Gastroesophageal sphincter (tissue), 4 donors: ENCODE data around the gene VPS13D. TPM values are rescaled to one million over a fixed set of nuclear protein-coding genes. Genes with fewer than 3 reads are reported as not detected.
A peak's percentile ranks its signal among the peaks of the same experiment; 100 is the strongest.
"Not testable (repeated sequence)": the region's sequence is repeated elsewhere in the genome, so short reads cannot be mapped to it uniquely, and the experiment has no call there.

Source experiments
- ATAC-seq: fragments of 150-250 bp; one replicate; pipeline ENCODE4 v1.9.1; 2016; ENCODE audit warnings: mild to moderate bottlenecking, moderate library complexity
- H3K27ac ChIP-seq, 4 donors: fragments of 200-600 bp; sonication (generic) in 3 of 4; 1 replicate in 3 of 4; 2 replicates in 1 of 4; pipeline ENCODE4 v1.5.1; 2016 to 2019
- H3K27me3 ChIP-seq: fragments of 200-600 bp; sonication (generic); one replicate; pipeline ENCODE4 v1.5.1; 2019
- H3K36me3 ChIP-seq, 2 donors: fragments of 200-600 bp; sonication (generic); one replicate each; pipeline ENCODE4 v1.5.1; 2019; ENCODE audit warnings: control low read depth in 1 of 2
- H3K4me1 ChIP-seq, 3 donors: fragments of 200-600 bp; sonication (generic); 1 replicate in 2 of 3; 2 replicates in 1 of 3; pipeline ENCODE4 v1.5.1; 2016 to 2019; ENCODE audit warnings: control low read depth in 2 of 3
- H3K4me3 ChIP-seq, 2 donors: fragments of 200-600 bp; sonication (generic); one replicate each; pipeline ENCODE4 v1.5.1; 2019; ENCODE audit warnings: mild to moderate bottlenecking in 1 of 2, moderate library complexity in 1 of 2
- H3K9me3 ChIP-seq, 3 donors: fragments of 200-600 bp; sonication (generic); one replicate each; pipeline ENCODE4 v1.5.1; 2017 to 2019; ENCODE audit warnings: control low read depth in 2 of 3
- EP300 ChIP-seq: sonication (generic); formaldehyde crosslinking; IDR thresholded peaks from one replicate; pipeline ENCODE4 v1.6.1; 2017; ENCODE audit warnings: antibody characterized with exemption, mild to moderate bottlenecking
- POLR2A ChIP-seq, 2 donors: fragments of 450-650 bp; IDR thresholded peaks; one replicate each; pipeline ENCODE4 v1.6.1; 2017; ENCODE audit warnings: antibody characterized with exemption in 2 of 2, mild to moderate bottlenecking in 2 of 2, moderate library complexity in 1 of 2
- POLR2AphosphoS5 ChIP-seq: sonication (generic); formaldehyde crosslinking; IDR thresholded peaks from one replicate; pipeline ENCODE4 v1.6.1; 2017; ENCODE audit warnings: antibody characterized with exemption
- WGBS, 2 donors: methylation state at CpG; one replicate each; pipeline ENCODE4 v1.1.5; 2018; ENCODE audit warnings: low coverage in 1 of 2; 5-methylcytosine and 5-hydroxymethylcytosine counted together
- total RNA-seq, 4 donors: library from RNA; depleted of rRNA; stranded (reverse); fragments of >200 nt; gene quantifications; one replicate each; pipeline ENCODE4 v1.1.0, GENCODE V29; 2016
- TF ChIP-seq, protein P1 (sequence below), 4 experiments: fragments of 200-600 bp in 2 of 4; fragments of 450-650 bp in 2 of 4; sonication (generic) in 1 of 4; IDR thresholded peaks; one replicate each; pipeline ENCODE4 v1.5.1; 2017 to 2019; ENCODE audit warnings: antibody characterized with exemption in 4 of 4, mild to moderate bottlenecking in 2 of 4, moderate library complexity in 2 of 4

The VPS13D gene
- total RNA-seq, 4 donors from 2014 or later: 62.3 to 95.5 (median 81.5) TPM

DNA sequence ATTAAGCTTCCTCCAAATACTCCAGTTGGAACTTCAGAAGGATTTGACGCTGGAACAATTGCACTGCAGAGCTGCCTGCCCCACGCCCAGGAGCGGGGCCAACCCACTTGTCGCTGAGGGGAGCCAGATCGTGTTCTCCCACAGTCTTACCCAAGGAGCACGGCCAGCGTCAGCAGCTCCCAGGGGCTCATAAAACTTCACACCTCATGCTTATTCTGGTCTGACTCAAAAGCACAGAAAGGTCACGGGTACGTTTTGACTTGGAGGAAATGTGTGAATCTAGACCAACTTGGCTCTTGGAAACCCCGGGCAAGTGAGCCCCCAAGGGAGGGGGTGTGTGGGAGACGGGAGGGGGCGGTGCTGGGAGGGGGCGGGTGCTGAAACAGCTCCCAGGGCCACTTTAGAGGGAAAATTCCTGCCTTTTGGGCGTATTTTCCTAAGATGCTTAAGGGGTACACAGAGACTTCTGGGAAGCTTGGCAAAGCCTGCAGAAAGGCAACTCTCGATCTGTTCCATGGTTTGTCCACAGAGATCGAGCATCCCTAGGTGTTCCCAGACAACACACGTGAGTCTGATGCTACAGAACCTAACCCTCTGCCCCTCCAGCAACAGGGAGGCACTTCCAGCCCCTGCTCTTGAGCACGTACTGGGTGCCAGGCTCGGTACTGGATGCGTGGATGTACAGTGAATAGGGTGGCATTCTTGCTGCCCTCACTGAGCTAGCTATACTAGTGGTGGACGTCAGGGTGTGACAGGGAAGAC lies 289.3 kb downstream of the VPS13D start:
- H3K4me1 ChIP-seq: peaks cover 0 to 24% (median 14%) of the 10 kb centered on the region in 3 donors
- H3K9me3 ChIP-seq: no peaks in the 10 kb centered on the region
- TF ChIP-seq POLR2A (IDR thresholded peaks at IDR 0.05) (no peak), POLR2AphosphoS5 (peak; percentile 74)
- peak overlapping the region in 1 of 2 donors; percentile 11 for H3K4me3 ChIP-seq
- no peaks in the 10 kb centered on the region for H3K36me3 ChIP-seq
- WGBS, 2 donors: 17 to 27% methylated on average over 9 to 10 of the region's 21 CpGs
- peak overlapping the region in 3 of 4 donors; percentile 59 to 73 (median 72) for H3K27ac ChIP-seq
- peak; percentile 92 for ATAC-seq
- H3K27me3 ChIP-seq: no peaks in the 10 kb centered on the region

GRCh38 chr1:12519693-12520364 lies 290.0 kb downstream of the VPS13D start:
- no peaks in the 10 kb centered on the region for H3K27me3 ChIP-seq
- 44 to 83% methylated on average over 1 to 6 of the region's 11 CpGs for WGBS, 2 donors
- H3K4me3 ChIP-seq: peak overlapping the region in 1 of 2 donors; percentile 11
- peak overlapping the region in 3 of 4 donors; percentile 59 to 73 (median 72) for H3K27ac ChIP-seq
- TF ChIP-seq POLR2A (IDR thresholded peaks at IDR 0.05): no peak
- TF ChIP-seq, protein P1, sequence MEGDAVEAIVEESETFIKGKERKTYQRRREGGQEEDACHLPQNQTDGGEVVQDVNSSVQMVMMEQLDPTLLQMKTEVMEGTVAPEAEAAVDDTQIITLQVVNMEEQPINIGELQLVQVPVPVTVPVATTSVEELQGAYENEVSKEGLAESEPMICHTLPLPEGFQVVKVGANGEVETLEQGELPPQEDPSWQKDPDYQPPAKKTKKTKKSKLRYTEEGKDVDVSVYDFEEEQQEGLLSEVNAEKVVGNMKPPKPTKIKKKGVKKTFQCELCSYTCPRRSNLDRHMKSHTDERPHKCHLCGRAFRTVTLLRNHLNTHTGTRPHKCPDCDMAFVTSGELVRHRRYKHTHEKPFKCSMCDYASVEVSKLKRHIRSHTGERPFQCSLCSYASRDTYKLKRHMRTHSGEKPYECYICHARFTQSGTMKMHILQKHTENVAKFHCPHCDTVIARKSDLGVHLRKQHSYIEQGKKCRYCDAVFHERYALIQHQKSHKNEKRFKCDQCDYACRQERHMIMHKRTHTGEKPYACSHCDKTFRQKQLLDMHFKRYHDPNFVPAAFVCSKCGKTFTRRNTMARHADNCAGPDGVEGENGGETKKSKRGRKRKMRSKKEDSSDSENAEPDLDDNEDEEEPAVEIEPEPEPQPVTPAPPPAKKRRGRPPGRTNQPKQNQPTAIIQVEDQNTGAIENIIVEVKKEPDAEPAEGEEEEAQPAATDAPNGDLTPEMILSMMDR (IDR thresholded peaks at IDR 0.05): no peak
- no peak for TF ChIP-seq EP300
- no peak for TF ChIP-seq POLR2AphosphoS5
- no peaks in the 10 kb centered on the region for H3K9me3 ChIP-seq
- H3K36me3 ChIP-seq: no peaks in the 10 kb centered on the region
- ATAC-seq: peak; percentile 12
- H3K4me1 ChIP-seq: peaks cover 0 to 24% (median 14%) of the 10 kb centered on the region in 3 donors

DNA sequence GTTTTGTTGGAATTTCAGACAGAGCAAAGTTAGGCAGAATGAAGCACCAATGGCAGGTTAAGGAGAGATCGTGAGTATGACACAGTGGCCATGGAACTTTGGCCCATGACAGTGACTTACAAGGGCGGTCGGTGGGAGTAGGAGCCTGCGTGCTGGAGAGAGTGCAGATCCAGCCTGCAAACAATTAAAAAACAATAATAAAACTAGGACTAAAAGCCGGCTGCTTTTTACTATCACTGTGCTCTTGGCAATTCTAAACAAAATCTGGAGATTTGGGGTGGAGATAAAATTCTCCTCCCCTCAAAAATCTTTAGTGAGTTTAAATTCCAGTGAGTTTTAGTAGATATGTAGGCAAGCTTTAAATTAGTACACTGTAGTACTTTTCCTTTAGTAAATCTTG lies 291.3 kb downstream of the VPS13D start:
- H3K4me1 ChIP-seq: peaks cover 0 to 32% (median 14%) of the 10 kb centered on the region in 3 donors
- H3K27me3 ChIP-seq: no peaks in the 10 kb centered on the region
- H3K27ac ChIP-seq: no peak overlapping the region
- 66 to 77% methylated on average over 5 of the region's 5 CpGs for WGBS, 2 donors
- ATAC-seq: no peak
- no peaks in the 10 kb centered on the region for H3K36me3 ChIP-seq
- TF ChIP-seq POLR2A (IDR thresholded peaks at IDR 0.05) (no peak), EP300 (no peak), POLR2AphosphoS5 (no peak)
- TF ChIP-seq, protein P1 (IDR thresholded peaks at IDR 0.05): no peak
- H3K4me3 ChIP-seq: no peak overlapping the region
- H3K9me3 ChIP-seq: no peaks in the 10 kb centered on the region

GRCh38 chr1:12522780-12523179 lies 292.9 kb downstream of the VPS13D start:
- not testable (repeated sequence) for H3K9me3 ChIP-seq, H3K27ac ChIP-seq, H3K4me3 ChIP-seq, H3K36me3 ChIP-seq, H3K27me3 ChIP-seq, ATAC-seq
- 96 to 98% methylated on average over 8 to 9 of the region's 9 CpGs for WGBS, 2 donors
- peaks cover 0 to 31% (median 14%) of the 10 kb centered on the region in 3 donors for H3K4me1 ChIP-seq

DNA sequence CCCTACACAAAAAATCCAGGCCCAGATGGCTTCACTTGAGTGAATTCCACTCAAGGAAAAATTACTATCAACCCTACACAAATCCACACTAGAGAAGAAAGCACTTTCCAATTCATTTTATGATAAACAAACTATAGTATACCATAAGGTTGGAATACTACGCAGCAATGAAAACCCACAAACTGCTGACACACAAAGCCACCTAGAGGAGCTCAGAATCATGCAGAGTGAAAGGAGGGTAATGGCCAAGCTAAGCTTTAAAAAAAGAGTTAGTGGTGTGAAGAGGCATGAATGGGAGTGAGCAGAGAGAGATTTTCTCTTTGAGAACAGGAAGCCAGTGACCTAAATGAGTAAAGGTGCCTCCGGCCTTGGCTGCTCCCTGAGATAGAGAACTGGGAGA lies 294.4 kb downstream of the VPS13D start:
- Histone ChIP-seq H3K36me3 (no peaks in the 10 kb centered on the region), H3K4me3 (no peak overlapping the region), H3K4me1 (peaks cover 0 to 24% (median 10%) of the 10 kb centered on the region in 3 donors), H3K27me3 (no peaks in the 10 kb centered on the region), H3K27ac (no peak overlapping the region), H3K9me3 (no peaks in the 10 kb centered on the region)
- 91 to 100% methylated on average over 1 to 2 of the region's 2 CpGs for WGBS, 2 donors
- TF ChIP-seq, protein P1 (IDR thresholded peaks at IDR 0.05): no peak
- TF ChIP-seq EP300 (no peak), POLR2AphosphoS5 (no peak), POLR2A (IDR thresholded peaks at IDR 0.05) (no peak)
- ATAC-seq: no peak
